Colon (tissue), 2 donors: ENCODE results near the gene SMIM38.

Source experiments
- FAIRE-seq: peaks from 2 replicates; lab custom pipeline; 2012; peaks lifted over from hg19 to GRCh38; lab: Jason Lieb, UNC
- donor health status: control.
- donor health status: control.

SMIM38 gene

GRCh38 chr11:69160296-69161116 is 4.8 kb downstream of the SMIM38 start:
- no peak for FAIRE-seq

GRCh38 chr11:69161117-69161407 is 5.3 kb downstream of the SMIM38 start:
- no peak for FAIRE-seq

- no peak for FAIRE-seq
Observed at GRCh38 chr11:69162505-69162904, 6.8 kb downstream of the SMIM38 start.

GRCh38 chr11:69163842-69164241 is 8.1 kb downstream of the SMIM38 start:
- FAIRE-seq = no peak

- no peak for FAIRE-seq
Observed at GRCh38 chr11:69164824-69165223, 9.1 kb downstream of the SMIM38 start.

- no peak for FAIRE-seq
Observed at GRCh38 chr11:69165775-69166174, 10.0 kb downstream of the SMIM38 start.

GRCh38 chr11:69166218-69167115 is 10.7 kb downstream of the SMIM38 start:
- no peak for FAIRE-seq

- no peak for FAIRE-seq
Observed at GRCh38 chr11:69167130-69167915, 11.6 kb downstream of the SMIM38 start.

- FAIRE-seq = no peak
Observed at GRCh38 chr11:69167916-69168691, 12.4 kb downstream of the SMIM38 start.

GRCh38 chr11:69169479-69169878 is 13.7 kb downstream of the SMIM38 start:
- FAIRE-seq = no peak

GRCh38 chr11:69170704-69171103 is 15.0 kb downstream of the SMIM38 start:
- no peak for FAIRE-seq

- FAIRE-seq = no peak
Observed at GRCh38 chr11:69171476-69172240, 15.9 kb downstream of the SMIM38 start.

- no peak for FAIRE-seq
Observed at GRCh38 chr11:69172674-69173073, 16.9 kb downstream of the SMIM38 start.

- no peak for FAIRE-seq
Observed at GRCh38 chr11:69173331-69173730, 17.6 kb downstream of the SMIM38 start.

GRCh38 chr11:69173925-69174581 is 18.3 kb downstream of the SMIM38 start:
- FAIRE-seq = no peak

GRCh38 chr11:69174841-69175240 is 19.1 kb downstream of the SMIM38 start:
- FAIRE-seq = no peak

GRCh38 chr11:69178819-69179482 is 23.2 kb downstream of the SMIM38 start:
- no peak for FAIRE-seq

- no peak for FAIRE-seq
Observed at GRCh38 chr11:69180226-69180625, 24.5 kb downstream of the SMIM38 start.

GRCh38 chr11:69180726-69181125 is 25.0 kb downstream of the SMIM38 start:
- FAIRE-seq = no peak

- FAIRE-seq = no peak
Observed at GRCh38 chr11:69183613-69184012, 27.9 kb downstream of the SMIM38 start.
